Measurements from ENCODE around the gene VWA2.

The VWA2 gene

DNA sequence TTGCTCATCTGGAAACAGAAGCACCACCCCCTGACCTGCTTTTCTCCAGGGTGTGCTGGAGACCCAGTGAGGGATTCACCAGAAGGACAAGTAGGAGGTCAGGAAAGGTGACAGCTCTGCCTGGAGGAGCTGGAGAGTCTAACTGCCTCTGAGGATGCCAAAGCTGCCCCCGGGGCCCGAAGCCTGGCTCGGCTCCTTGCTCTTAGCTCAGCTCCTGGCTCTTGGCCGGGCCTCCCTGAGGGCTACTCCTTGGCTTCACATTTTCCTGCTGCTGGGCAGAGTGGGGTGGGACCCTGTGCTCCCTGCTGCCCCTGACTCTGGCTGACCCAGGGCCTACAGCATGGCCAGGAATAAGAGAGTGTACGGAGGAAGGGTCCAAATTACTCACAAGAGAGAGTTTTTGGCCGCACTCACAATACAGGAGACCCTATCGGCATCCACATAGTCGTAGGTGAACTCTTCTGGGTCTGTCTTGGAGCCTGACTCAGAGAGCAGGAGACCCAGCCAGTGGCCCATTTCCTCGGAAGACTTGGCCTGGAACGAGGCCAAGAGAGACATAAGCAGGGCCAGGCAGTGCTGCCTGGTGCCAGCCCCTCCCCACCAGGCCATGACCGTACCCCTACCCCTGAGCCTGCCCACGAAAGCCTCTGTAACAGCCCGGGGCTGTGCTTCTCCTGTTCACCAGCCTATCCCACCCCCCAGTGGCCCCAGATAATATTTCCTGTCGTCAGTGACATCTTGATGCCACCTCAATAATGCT is 63.1 kb downstream of the VWA2 start:
- Histone ChIP-seq H3K4me3 (no peak overlapping the region), H3K36me3 (ENCODE audit: insufficient read depth, low read length) (no peaks in the 10 kb centered on the region), H3K27ac (no peak overlapping the region), H3K9me3 (ENCODE audit: low read depth, low read length) (no peaks in the 10 kb centered on the region), H3K9ac (ENCODE audit: insufficient read length) (no peak overlapping the region)
- no peak for TF ChIP-seq POLR2AphosphoS5 (IDR thresholded peaks at IDR 0.05; ENCODE audit: borderline replicate concordance, low read depth, low read length)
- TF ChIP-seq EZH2 (IDR thresholded peaks at IDR 0.05), result no peak
- no peak for TF ChIP-seq FOXP2 (optimal IDR thresholded peaks at IDR 0.05; ENCODE audit: control extremely low read depth, extremely low read length, insufficient read depth)
- DNase-seq (ENCODE audit: low read depth, low spot score), result no peak

GRCh38 chr10:114303556-114303955 is 64.5 kb downstream of the VWA2 start:
- Histone ChIP-seq H3K9ac (ENCODE audit: insufficient read length) (no peak overlapping the region), H3K27ac (no peak overlapping the region), H3K36me3 (ENCODE audit: insufficient read depth, low read length) (no peaks in the 10 kb centered on the region), H3K4me3 (no peak overlapping the region), H3K9me3 (ENCODE audit: low read depth, low read length) (no peaks in the 10 kb centered on the region)
- DNase-seq (ENCODE audit: low read depth, low spot score), result no peak
- TF ChIP-seq POLR2AphosphoS5 (IDR thresholded peaks at IDR 0.05; ENCODE audit: borderline replicate concordance, low read depth, low read length) (no peak), EZH2 (IDR thresholded peaks at IDR 0.05) (no peak), FOXP2 (optimal IDR thresholded peaks at IDR 0.05; ENCODE audit: control extremely low read depth, extremely low read length, insufficient read depth) (no peak)

DNA sequence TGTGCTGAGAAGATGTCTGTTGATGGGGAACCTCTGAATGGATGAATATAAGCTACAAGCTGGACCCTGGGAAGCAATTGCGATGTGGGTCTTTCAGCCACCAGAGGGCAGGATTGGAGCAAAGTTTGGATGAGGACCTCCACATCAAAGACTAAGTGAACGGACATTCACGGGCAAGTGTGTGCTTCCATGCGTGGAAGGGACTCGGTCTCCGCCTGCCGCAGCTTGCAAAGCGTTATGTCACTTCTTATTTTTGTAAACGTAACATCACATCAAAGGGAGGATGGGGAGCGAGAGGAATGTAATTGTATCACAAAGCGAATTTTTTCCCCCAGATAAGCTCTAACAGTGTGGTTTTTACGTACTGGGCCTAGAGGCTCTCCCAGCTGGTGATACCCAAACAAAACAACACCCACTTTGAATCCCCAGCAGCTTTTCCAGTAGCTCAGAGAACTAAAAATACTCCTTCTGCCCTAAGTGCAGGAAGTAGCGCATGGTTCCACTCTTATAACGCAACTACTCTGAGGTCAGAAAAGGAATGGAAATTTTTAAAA is 65.0 kb downstream of the VWA2 start:
- TF ChIP-seq POLR2AphosphoS5 (IDR thresholded peaks at IDR 0.05; ENCODE audit: borderline replicate concordance, low read depth, low read length) (no peak), FOXP2 (optimal IDR thresholded peaks at IDR 0.05; ENCODE audit: control extremely low read depth, extremely low read length, insufficient read depth) (no peak), EZH2 (IDR thresholded peaks at IDR 0.05) (no peak)
- peak; percentile 8 for DNase-seq (ENCODE audit: low read depth, low spot score)
- H3K4me3 ChIP-seq, result peak overlapping the region; percentile 40; the same call in 1 of the 2 replicates
- no peaks in the 10 kb centered on the region for H3K36me3 ChIP-seq (ENCODE audit: insufficient read depth, low read length)
- H3K9me3 ChIP-seq (ENCODE audit: low read depth, low read length), result no peaks in the 10 kb centered on the region
- no peak overlapping the region for H3K9ac ChIP-seq (ENCODE audit: insufficient read length)
- no peak overlapping the region for H3K27ac ChIP-seq

GRCh38 chr10:114304571-114305421 is 65.7 kb downstream of the VWA2 start:
- TF ChIP-seq FOXP2 (optimal IDR thresholded peaks at IDR 0.05; ENCODE audit: control extremely low read depth, extremely low read length, insufficient read depth) (no peak), EZH2 (IDR thresholded peaks at IDR 0.05) (no peak)
- Histone ChIP-seq H3K4me3 (peak overlapping the region; percentile 40; the same call in 1 of the 2 replicates), H3K36me3 (ENCODE audit: insufficient read depth, low read length) (no peaks in the 10 kb centered on the region), H3K9ac (ENCODE audit: insufficient read length) (no peak overlapping the region), H3K27ac (no peak overlapping the region), H3K9me3 (ENCODE audit: low read depth, low read length) (no peaks in the 10 kb centered on the region)
- no peak for DNase-seq (ENCODE audit: low read depth, low spot score)

DNA sequence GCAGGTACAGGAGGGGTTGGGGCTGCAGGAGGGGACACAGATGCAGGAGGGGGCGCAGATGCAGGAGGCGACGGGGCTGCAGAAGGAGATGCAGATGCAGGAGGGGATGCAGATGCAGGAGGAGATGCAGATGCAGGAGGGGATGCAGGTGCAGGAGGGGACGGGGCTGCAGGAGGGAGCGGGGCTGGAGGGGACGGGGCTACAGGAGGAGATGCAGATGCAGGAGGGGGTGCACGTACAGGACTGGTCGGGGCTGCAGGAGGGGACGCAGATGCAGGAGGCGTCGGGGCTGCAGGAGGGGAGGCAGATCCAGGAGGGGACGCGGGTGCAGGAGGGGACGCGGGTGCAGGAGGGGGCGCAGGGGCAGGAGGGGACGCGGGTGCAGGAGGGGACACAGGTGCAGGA is 66.5 kb downstream of the VWA2 start:
- no peak for TF ChIP-seq EZH2 (IDR thresholded peaks at IDR 0.05)
- no peak for TF ChIP-seq POLR2AphosphoS5 (IDR thresholded peaks at IDR 0.05; ENCODE audit: borderline replicate concordance, low read depth, low read length)
- no peak for TF ChIP-seq FOXP2 (optimal IDR thresholded peaks at IDR 0.05; ENCODE audit: control extremely low read depth, extremely low read length, insufficient read depth)

GRCh38 chr10:114306116-114306973 is 67.3 kb downstream of the VWA2 start:
- no peak overlapping the region for H3K4me3 ChIP-seq
- no peaks in the 10 kb centered on the region for H3K36me3 ChIP-seq (ENCODE audit: insufficient read depth, low read length)
- no peak overlapping the region for H3K27ac ChIP-seq
- H3K9ac ChIP-seq (ENCODE audit: insufficient read length), result no peak overlapping the region
- no peaks in the 10 kb centered on the region for H3K9me3 ChIP-seq (ENCODE audit: low read depth, low read length)
- DNase-seq (ENCODE audit: low read depth, low spot score), result no peak
- TF ChIP-seq POLR2AphosphoS5 (IDR thresholded peaks at IDR 0.05; ENCODE audit: borderline replicate concordance, low read depth, low read length), result no peak
- TF ChIP-seq EZH2 (IDR thresholded peaks at IDR 0.05), result no peak
- no peak for TF ChIP-seq FOXP2 (optimal IDR thresholded peaks at IDR 0.05; ENCODE audit: control extremely low read depth, extremely low read length, insufficient read depth)

More for the DNA sequence above, 66.5 kb downstream of the VWA2 start:
- Histone ChIP-seq H3K4me3 (no peak overlapping the region), H3K9me3 (ENCODE audit: low read depth, low read length) (no peaks in the 10 kb centered on the region), H3K9ac (ENCODE audit: insufficient read length) (no peak overlapping the region), H3K27ac (no peak overlapping the region), H3K36me3 (ENCODE audit: insufficient read depth, low read length) (no peaks in the 10 kb centered on the region)
- no peak for DNase-seq (ENCODE audit: low read depth, low spot score)

GRCh38 chr10:114307731-114308130 is 68.7 kb downstream of the VWA2 start:
- TF ChIP-seq POLR2AphosphoS5 (IDR thresholded peaks at IDR 0.05; ENCODE audit: borderline replicate concordance, low read depth, low read length) (no peak), EZH2 (IDR thresholded peaks at IDR 0.05) (no peak), FOXP2 (optimal IDR thresholded peaks at IDR 0.05; ENCODE audit: control extremely low read depth, extremely low read length, insufficient read depth) (no peak)
- no peak for DNase-seq (ENCODE audit: low read depth, low spot score)
- no peak overlapping the region for H3K4me3 ChIP-seq

More at GRCh38 chr10:114307731-114308130, 68.7 kb downstream of the VWA2 start:
- Histone ChIP-seq H3K27ac (no peak overlapping the region), H3K9me3 (ENCODE audit: low read depth, low read length) (no peaks in the 10 kb centered on the region), H3K9ac (ENCODE audit: insufficient read length) (no peak overlapping the region), H3K36me3 (ENCODE audit: insufficient read depth, low read length) (no peaks in the 10 kb centered on the region)
